ES-I3 (cell line): ENCODE results near the gene CHAC2.
A peak's percentile ranks its signal among the peaks of the same experiment; 100 is the strongest.
"Not testable (repeated sequence)": the region's sequence is repeated elsewhere in the genome, so short reads cannot be mapped to it uniquely, and the experiment has no call there.

Source experiments
- H3K36me3 ChIP-seq: 2 replicates; pipeline ENCODE4 v1.6.1; 2013; ENCODE audit warnings: mild to moderate bottlenecking, low read length, control low read depth, moderate library complexity; ENCODE audit not compliant: insufficient read depth
- H3K4me1 ChIP-seq: 2 replicates; pipeline ENCODE4 v1.6.1; 2013; ENCODE audit warnings: mild to moderate bottlenecking, control low read depth, low read length; ENCODE audit not compliant: insufficient read depth
- H3K9ac ChIP-seq: 2 replicates; pipeline ENCODE4 v1.6.1; 2013; ENCODE audit warnings: low read depth, mild to moderate bottlenecking, low read length, moderate library complexity
- H3K9me3 ChIP-seq: 2 replicates; pipeline ENCODE4 v1.6.1; 2013; ENCODE audit warnings: mild to moderate bottlenecking, low read length, moderate library complexity; ENCODE audit not compliant: control insufficient read depth, insufficient read depth

The CHAC2 gene

GRCh38 chr2:53755121-53755520 lies 12.5 kb upstream of the CHAC2 start:
- H3K9ac ChIP-seq, result no peak overlapping the region
- H3K9me3 ChIP-seq, result no peaks in the 10 kb centered on the region
- H3K4me1 ChIP-seq, result peaks cover 6% of the 10 kb centered on the region; the same call in 1 of the 2 replicates
- 0 out of 2 replicates have a peak, but pooled peaks cover 3% of the 10 kb centered on the region for H3K36me3 ChIP-seq

- no peak overlapping the region for H3K9ac ChIP-seq
- peaks cover 6% of the 10 kb centered on the region; the same call in 1 of the 2 replicates for H3K4me1 ChIP-seq
- no peaks in the 10 kb centered on the region for H3K9me3 ChIP-seq
- H3K36me3 ChIP-seq, result 0 out of 2 replicates have a peak, but pooled peaks cover 3% of the 10 kb centered on the region
Measured at GRCh38 chr2:53756644-53757043, 11.0 kb upstream of the CHAC2 start.

- not testable (repeated sequence) for H3K36me3 ChIP-seq, H3K9me3 ChIP-seq, H3K9ac ChIP-seq, H3K4me1 ChIP-seq
Measured at GRCh38 chr2:53757206-53757605, 10.4 kb upstream of the CHAC2 start.

GRCh38 chr2:53765767-53766166 lies 1.8 kb upstream of the CHAC2 start:
- Histone ChIP-seq H3K36me3 (no peaks in the 10 kb centered on the region; the same call in 1 of the 2 replicates), H3K4me1 (peaks cover 4% of the 10 kb centered on the region; the same call in 1 of the 2 replicates), H3K9me3 (no peaks in the 10 kb centered on the region)

GRCh38 chr2:53768242-53768542 lies 588 bp downstream of the CHAC2 start:
- Histone ChIP-seq H3K9me3 (no peaks in the 10 kb centered on the region), H3K9ac (peak overlapping the region; percentile 91), H3K4me1 (peaks cover 4% of the 10 kb centered on the region; the same call in 1 of the 2 replicates), H3K36me3 (no peaks in the 10 kb centered on the region)

More at GRCh38 chr2:53765767-53766166, 1.8 kb upstream of the CHAC2 start:
- no peak overlapping the region for H3K9ac ChIP-seq

- Histone ChIP-seq H3K9ac (no peak overlapping the region), H3K4me1 (peaks cover 4% of the 10 kb centered on the region; the same call in 1 of the 2 replicates), H3K9me3 (no peaks in the 10 kb centered on the region), H3K36me3 (no peaks in the 10 kb centered on the region)
Measured at GRCh38 chr2:53769318-53769945, 1.8 kb downstream of the CHAC2 start.

GRCh38 chr2:53770264-53770663 lies 2.7 kb downstream of the CHAC2 start:
- Histone ChIP-seq H3K9ac (no peak overlapping the region), H3K9me3 (no peaks in the 10 kb centered on the region), H3K4me1 (peaks cover 4% of the 10 kb centered on the region; the same call in 1 of the 2 replicates), H3K36me3 (no peaks in the 10 kb centered on the region)

- Histone ChIP-seq H3K4me1 (0 out of 2 replicates have a peak, but pooled peaks cover 1% of the 10 kb centered on the region), H3K36me3 (no peaks in the 10 kb centered on the region), H3K9me3 (no peaks in the 10 kb centered on the region), H3K9ac (no peak overlapping the region)
Measured at GRCh38 chr2:53777134-53777533, 9.5 kb downstream of the CHAC2 start.

- Histone ChIP-seq H3K4me1 (peaks cover 8% of the 10 kb centered on the region; the same call in 1 of the 2 replicates), H3K9me3 (no peaks in the 10 kb centered on the region), H3K36me3 (no peaks in the 10 kb centered on the region), H3K9ac (no peak overlapping the region)
Measured at GRCh38 chr2:53778536-53779162, 11.0 kb downstream of the CHAC2 start.

- Histone ChIP-seq H3K9ac (no peak overlapping the region), H3K9me3 (no peaks in the 10 kb centered on the region), H3K4me1 (peaks cover 18% of the 10 kb centered on the region), H3K36me3 (no peaks in the 10 kb centered on the region)
Measured at GRCh38 chr2:53780056-53780455, 12.5 kb downstream of the CHAC2 start.

GRCh38 chr2:53782676-53783075 lies 15.1 kb downstream of the CHAC2 start:
- Histone ChIP-seq H3K9ac (no peak overlapping the region), H3K9me3 (no peaks in the 10 kb centered on the region), H3K4me1 (peaks cover 18% of the 10 kb centered on the region), H3K36me3 (no peaks in the 10 kb centered on the region)

GRCh38 chr2:53784436-53784835 lies 16.8 kb downstream of the CHAC2 start:
- no peak overlapping the region for H3K9ac ChIP-seq
- peaks cover 18% of the 10 kb centered on the region for H3K4me1 ChIP-seq
- H3K9me3 ChIP-seq, result no peaks in the 10 kb centered on the region
- no peaks in the 10 kb centered on the region for H3K36me3 ChIP-seq

GRCh38 chr2:53785366-53785765 lies 17.8 kb downstream of the CHAC2 start:
- H3K9ac ChIP-seq, result peak overlapping the region; percentile 99
- peaks cover 18% of the 10 kb centered on the region for H3K4me1 ChIP-seq
- no peaks in the 10 kb centered on the region for H3K36me3 ChIP-seq
- no peaks in the 10 kb centered on the region for H3K9me3 ChIP-seq

- H3K9ac ChIP-seq, result peak overlapping the region; percentile 99
- no peaks in the 10 kb centered on the region for H3K9me3 ChIP-seq
- H3K36me3 ChIP-seq, result no peaks in the 10 kb centered on the region
- H3K4me1 ChIP-seq, result peaks cover 18% of the 10 kb centered on the region
Measured at GRCh38 chr2:53786352-53786704, 18.7 kb downstream of the CHAC2 start.
